HepG2 (cell line): ENCODE measurements around the gene DENND11. TPM values are rescaled to one million over a fixed set of nuclear protein-coding genes. Genes with fewer than 3 reads are reported as not detected.

Source experiments
- ATAC-seq: fragments of 200-7000 bp; cut with Tn5 transposase; 3 replicates; pipeline ENCODE4 v1.9.1; 2020; ENCODE audit warnings: mild to moderate bottlenecking, moderate library complexity
- BruUV-seq: library from RNA; stranded (reverse); fragments of 400-500 nt; replicated peaks from 2 replicates; lab custom pipeline; 2021; lab: Mats Ljungman, UMichigan
- CTCF ChIA-PET: fragments of 300-600 bp; formaldehyde crosslinking; extraction: SDS; loops from one replicate; lab custom pipeline; 2021; ENCODE audit warnings: low total read pairs, inconsistent platforms, low intra/inter-chr PET ratio; lab: Yijun Ruan, JAX
- POLR2A ChIA-PET: fragments of 350-600 bp; sonication (Branson Sonifier 250); formaldehyde crosslinking; loops from one replicate; lab custom pipeline; 2020; ENCODE audit warnings: antibody characterized with exemption, inconsistent platforms; lab: Yijun Ruan, JAX
- DNase-seq: peaks from one replicate; pipeline ENCODE4 v3.0.0-alpha.2; 2015; ENCODE audit warnings: low spot score
- FAIRE-seq: peaks from 3 replicates; lab custom pipeline; 2011; peaks lifted over from hg19 to GRCh38; lab: Jason Lieb, UNC
- H2AFZ ChIP-seq: one replicate; pipeline ENCODE4 v1.6.1; 2011; ENCODE audit warnings: low read length, inconsistent platforms
- H3K27ac ChIP-seq: fragments of 300-600 bp; 3 replicates; pipeline ENCODE4 v1.8.0; 2011; ENCODE audit warnings: mixed run types, mild to moderate bottlenecking, mixed read lengths, low read length, inconsistent platforms; ENCODE audit not compliant: insufficient read depth; ENCODE audit errors: extremely low read length
- H3K27me3 ChIP-seq, 2 experiments: fragments of 200-600 bp in 1 of 2; 2 replicates in 1 of 2; 3 replicates in 1 of 2; pipeline versions ENCODE4 v1.6.0 to v1.8.0; 2011; ENCODE audit warnings: low read length in 2 of 2, mild to moderate bottlenecking in 2 of 2, moderate library complexity in 2 of 2, inconsistent platforms in 1 of 2; ENCODE audit not compliant: insufficient read depth in 2 of 2, control insufficient read depth in 1 of 2
- H3K36me3 ChIP-seq, 2 experiments: fragments of 200-600 bp in 1 of 2; replicated peaks in 1 of 2; 2 replicates in 1 of 2; 3 replicates in 1 of 2; pipeline versions ENCODE4 v1.5.1 to v1.8.0; 2011; ENCODE audit warnings: low read length in 2 of 2, inconsistent platforms in 1 of 2; ENCODE audit not compliant: insufficient read depth in 2 of 2, control insufficient read depth in 1 of 2
- H3K4me1 ChIP-seq: 2 replicates; pipeline ENCODE4 v1.5.1; 2012; ENCODE audit warnings: low read length, inconsistent platforms; ENCODE audit not compliant: insufficient read depth
- H3K4me2 ChIP-seq: 2 replicates; pipeline ENCODE4 v1.6.0; 2011; ENCODE audit warnings: low read depth, low read length, inconsistent platforms
- H3K4me3 ChIP-seq, 3 experiments: fragments of 200-600 bp in 1 of 3; sonication (generic), shearing (Covaris generic) in 1 of 3; replicated peaks in 1 of 3; 2 replicates each; pipeline ENCODE4 v1.5.1; 2011 to 2016; ENCODE audit warnings: low read length in 3 of 3, inconsistent platforms in 2 of 3, low read depth in 2 of 3, mild to moderate bottlenecking in 2 of 3, control low read depth in 1 of 3, mixed read lengths in 1 of 3; ENCODE audit not compliant: insufficient read depth in 1 of 3
- H3K79me2 ChIP-seq: one replicate; pipeline ENCODE4 v1.6.1; 2011; ENCODE audit warnings: low read length, inconsistent platforms; ENCODE audit not compliant: insufficient read depth
- H3K9ac ChIP-seq: 2 replicates; pipeline ENCODE4 v1.6.0; 2011; ENCODE audit warnings: mild to moderate bottlenecking, low read depth, low read length, inconsistent platforms; ENCODE audit not compliant: insufficient read depth
- H3K9me3 ChIP-seq: 2 replicates; pipeline ENCODE4 v1.5.1; 2012; ENCODE audit warnings: mild to moderate bottlenecking, low read length
- H4K20me1 ChIP-seq: 2 replicates; pipeline ENCODE4 v1.6.0; 2011; ENCODE audit warnings: inconsistent platforms, mild to moderate bottlenecking, low read length, moderate library complexity; ENCODE audit not compliant: insufficient read depth
- ATF7 ChIP-seq, 2 experiments: fragments of 450-650 bp in 1 of 2; sonication (generic) in 1 of 2; formaldehyde crosslinking in 1 of 2; IDR thresholded peaks; 2 replicates each; pipeline versions ENCODE4 v1.4.0 to v1.6.1; 2016 to 2020; ENCODE audit warnings: antibody characterized with exemption in 1 of 2, mild to moderate bottlenecking in 1 of 2, missing genetic modification reagents in 1 of 2
- CREB1 ChIP-seq, 2 experiments: fragments of 450-650 bp in 1 of 2; IDR thresholded peaks; 2 replicates each; pipeline ENCODE4 v1.6.1; 2016 to 2017; ENCODE audit warnings: control low read depth in 1 of 2, mild to moderate bottlenecking in 1 of 2, missing compliant biosample characterization in 1 of 2, missing genetic modification characterization in 1 of 2
- ETS1 ChIP-seq: sonication (generic); formaldehyde crosslinking; IDR thresholded peaks from 2 replicates; pipeline ENCODE4 v1.4.0; 2020; ENCODE audit warnings: missing genetic modification reagents
- HMGXB3 ChIP-seq: sonication (generic); formaldehyde crosslinking; IDR thresholded peaks from 2 replicates; pipeline ENCODE4 v1.4.0; 2020; ENCODE audit warnings: missing genetic modification reagents, borderline replicate concordance
- MXD1 ChIP-seq: sonication (generic); formaldehyde crosslinking; IDR thresholded peaks from 2 replicates; pipeline ENCODE4 v1.4.0; 2020; ENCODE audit warnings: mild to moderate bottlenecking, missing genetic modification reagents
- SMC3 ChIP-seq: IDR thresholded peaks from 2 replicates; pipeline ENCODE4 v1.6.1; 2011; ENCODE audit warnings: low read length, improper control_type of control experiment
- TSC22D2 ChIP-seq: sonication (generic); formaldehyde crosslinking; IDR thresholded peaks from 2 replicates; pipeline ENCODE4 v1.5.1; 2020; ENCODE audit warnings: missing genetic modification reagents, mild to moderate bottlenecking, borderline replicate concordance
- ZKSCAN8 ChIP-seq: IDR thresholded peaks from 2 replicates; pipeline ENCODE4 v1.6.1; 2016; ENCODE audit warnings: borderline replicate concordance, missing genetic modification reagents, missing compliant biosample characterization
- ZNF451 ChIP-seq: sonication (generic); formaldehyde crosslinking; IDR thresholded peaks from 2 replicates; pipeline ENCODE4 v1.5.0; 2020; ENCODE audit warnings: mild to moderate bottlenecking, missing genetic modification reagents
- WGBS: methylation state at CpG from one replicate; pipeline ENCODE4 v1.1.6; 2017; ENCODE audit warnings: low lambda C conversion rate; 5-methylcytosine and 5-hydroxymethylcytosine counted together
- in situ Hi-C: cut with HindIII; loops from 2 replicates; pipeline ENCODE4 v1.10.0; 2017; ENCODE audit warnings: low pct_unique_long_range_greater_than_20kb; ENCODE audit not compliant: extremely low pct_ligation_motif_present
- intact Hi-C: fragments of 100-400 bp; cut with micrococcal nuclease; formaldehyde crosslinking; loops from one replicate; pipeline ENCODE4 v1.10.0; 2022; ENCODE audit not compliant: unreplicated experiment
- polyA plus RNA-seq, 8 experiments: library from polyadenylated mRNA; depleted of rRNA in 3 of 8; stranded (reverse) in 7 of 8; unstranded in 1 of 8; fragments of >200 nt; fragmentation: Illumina TruSeq in 4 of 8; extraction: Trizol in 4 of 8; gene quantifications; 2 replicates each; pipeline versions ENCODE4 v1.2.1 to v1.2.3, GENCODE V29; 2011 to 2016; ENCODE audit warnings: low read depth in 4 of 8, missing spikeins in 1 of 8, mixed read lengths in 1 of 8; ENCODE audit not compliant: insufficient read depth in 1 of 8
- total RNA-seq, 5 experiments: library from RNA; depleted of rRNA; stranded (reverse); fragments of >200 nt; fragmentation: Illumina TruSeq; extraction: Trizol; gene quantifications; 2 replicates each; pipeline ENCODE4 v1.2.3, GENCODE V29; 2016; ENCODE audit warnings: low read depth in 1 of 5

The DENND11 gene
- total and polyA plus RNA-seq, 2 of the 13 experiments (the other 11 are each of a cell fraction or from before 2014, with no cell fraction given): 7.1 to 10.5 TPM

- no peaks in the 10 kb centered on the region for H3K79me2 ChIP-seq
- peaks cover 14% of the 10 kb centered on the region for H3K4me1 ChIP-seq
- FAIRE-seq (no peak), DNase-seq (no peak), ATAC-seq (no peak)
- H3K9me3 ChIP-seq: no peaks in the 10 kb centered on the region
- H3K4me2 ChIP-seq: no peak overlapping the region
- H3K36me3 ChIP-seq: no peaks in the 10 kb centered on the region
- TF ChIP-seq CREB1 (IDR thresholded peaks at IDR 0.05) (peak; percentile 89), CREB1 (CRISPR knock-in tag; IDR thresholded peaks at IDR 0.05) (no peak), TSC22D2 (CRISPR knock-in tag) (no peak), ATF7 (IDR thresholded peaks at IDR 0.05) (peak; percentile 98), ATF7 (CRISPR knock-in tag; IDR thresholded peaks at IDR 0.05) (no peak)
- ChIA-PET CTCF (no interaction called here), POLR2A (no interaction called here)
- no peak overlapping the region for H2AFZ ChIP-seq
- H4K20me1 ChIP-seq: no peaks in the 10 kb centered on the region
- in situ Hi-C loops: no loop called here
- no peak overlapping the region for H3K4me3 ChIP-seq
- BruUV-seq: no TSS peak
- WGBS: 51% methylated on average over 5 of the region's 5 CpGs
- H3K9ac ChIP-seq: no peak overlapping the region
- no peak overlapping the region for H3K27ac ChIP-seq
- intact Hi-C loops: no loop called here
- no peaks in the 10 kb centered on the region; a peak in 1 of 5 replicates for H3K27me3 ChIP-seq
Observed at GRCh38 chr7:141712603-141713255, 10.8 kb upstream of the DENND11 start.

GRCh38 chr7:141710301-141710700 is 8.3 kb upstream of the DENND11 start:
- Histone ChIP-seq H3K36me3 (no peaks in the 10 kb centered on the region), H3K4me1 (peaks cover 10% of the 10 kb centered on the region), H3K27ac (no peak overlapping the region), H4K20me1 (no peaks in the 10 kb centered on the region), H2AFZ (no peak overlapping the region), H3K4me3 (no peak overlapping the region), H3K27me3 (peaks cover 0 to 3% of the 10 kb centered on the region in 2 experiments; a peak in 2 of 5 replicates), H3K79me2 (no peaks in the 10 kb centered on the region), H3K9me3 (no peaks in the 10 kb centered on the region), H3K4me2 (no peak overlapping the region), H3K9ac (no peak overlapping the region)
- no peak for DNase-seq
- no TSS peak for BruUV-seq
- intact Hi-C loops (loop anchor here (1.0 kb wide), 1 partner anchor 56 kb away; no protein-coding TSS in a partner anchor), in situ Hi-C loops (no loop called here)
- ChIA-PET POLR2A (no interaction called here), CTCF (interaction anchor here (0.7 kb wide), 1 partner anchor 56 kb away, joined by 3 read pairs; no protein-coding TSS in a partner anchor)
- WGBS: 0% methylated on average over 1 of the region's 1 CpG
- FAIRE-seq: no peak
- ATAC-seq: no peak
- TF ChIP-seq ZNF451 (no peak), ETS1 (no peak), SMC3 (peak; percentile 21; the same call in 1 of the 2 replicates), MXD1 (CRISPR knock-in tag) (no peak), ZKSCAN8 (CRISPR knock-in tag) (no peak), HMGXB3 (CRISPR knock-in tag) (no peak)
